NCI-H526 treated with DMSO at 0.1 percent for 48 hours (cell line): Measurements from ENCODE around the gene GNG13.
"Not testable (repeated sequence)": the region's sequence is repeated elsewhere in the genome, so short reads cannot be mapped to it uniquely, and the experiment has no call there.

Source experiments
- DNase-seq: peaks from one replicate; lab custom pipeline; 2025; lab: John Stamatoyannopoulos, UW

The GNG13 gene

DNA sequence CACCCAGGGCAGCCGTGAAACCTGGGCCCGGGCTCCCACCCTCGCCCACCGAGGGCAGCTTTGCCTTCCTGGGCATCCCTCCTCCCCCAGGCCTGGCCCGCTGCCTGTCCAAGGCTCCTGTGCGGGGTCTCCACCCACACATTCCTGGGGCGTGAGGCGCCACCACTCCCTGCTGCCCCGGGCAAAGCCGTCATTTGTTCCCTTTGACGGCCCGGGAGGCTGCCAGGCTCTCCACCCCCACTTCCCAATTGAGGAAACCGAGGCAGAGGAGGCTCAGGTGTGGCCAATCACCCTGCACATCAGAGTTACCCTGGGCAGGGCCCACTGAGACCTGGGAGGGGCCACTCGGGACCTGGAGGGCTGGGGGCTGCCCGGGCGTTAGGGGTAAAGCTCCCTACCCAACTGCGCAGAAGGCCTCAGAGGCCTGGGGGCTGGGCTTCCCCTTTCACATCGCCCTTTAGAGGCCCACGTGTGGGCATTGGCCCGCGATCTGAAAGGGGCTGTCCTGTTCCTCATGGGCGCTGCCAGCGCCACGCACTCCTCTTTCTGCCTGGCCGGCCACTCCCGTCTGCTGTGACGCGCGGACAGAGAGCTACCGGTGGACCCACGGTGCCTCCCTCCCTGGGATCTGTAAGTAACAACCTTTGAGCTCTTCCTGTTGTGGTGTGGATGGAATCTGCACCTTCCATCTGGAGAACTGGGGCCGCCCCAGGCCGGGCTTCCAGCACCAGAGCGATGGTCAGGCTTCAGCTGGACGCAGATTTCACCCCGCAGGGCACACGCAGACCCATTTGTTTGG, 39.8 kb downstream of the GNG13 start, which contains the start of gene MSLN:
Gene MSLN (plus strand): TSS at position 190 of the 799 bp plus-strand sequence. CDS start 1,947 bp downstream, outside the sequence.
- DNase-seq: no peak

DNA sequence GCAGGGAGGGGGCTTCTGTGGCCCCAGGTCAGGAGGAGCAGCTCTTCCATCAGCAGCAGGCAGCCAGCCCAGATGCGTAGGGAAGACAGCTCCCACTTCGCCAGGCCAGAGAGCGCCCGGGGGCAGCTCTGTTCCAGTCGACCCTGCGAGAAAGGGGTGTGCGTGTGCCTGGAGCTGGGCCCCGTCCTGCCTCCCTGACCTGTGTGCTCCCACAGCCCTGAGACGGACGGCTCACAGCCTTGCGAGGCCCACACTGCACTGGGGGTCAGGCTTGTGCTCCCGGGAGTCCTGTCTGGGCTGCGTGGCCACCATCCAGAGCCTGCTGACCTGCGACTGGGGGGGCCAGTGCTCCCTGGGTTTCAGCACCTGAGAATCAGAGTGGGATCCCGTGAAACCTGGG, 40.5 kb downstream of the GNG13 start:
- no peak for DNase-seq

DNA sequence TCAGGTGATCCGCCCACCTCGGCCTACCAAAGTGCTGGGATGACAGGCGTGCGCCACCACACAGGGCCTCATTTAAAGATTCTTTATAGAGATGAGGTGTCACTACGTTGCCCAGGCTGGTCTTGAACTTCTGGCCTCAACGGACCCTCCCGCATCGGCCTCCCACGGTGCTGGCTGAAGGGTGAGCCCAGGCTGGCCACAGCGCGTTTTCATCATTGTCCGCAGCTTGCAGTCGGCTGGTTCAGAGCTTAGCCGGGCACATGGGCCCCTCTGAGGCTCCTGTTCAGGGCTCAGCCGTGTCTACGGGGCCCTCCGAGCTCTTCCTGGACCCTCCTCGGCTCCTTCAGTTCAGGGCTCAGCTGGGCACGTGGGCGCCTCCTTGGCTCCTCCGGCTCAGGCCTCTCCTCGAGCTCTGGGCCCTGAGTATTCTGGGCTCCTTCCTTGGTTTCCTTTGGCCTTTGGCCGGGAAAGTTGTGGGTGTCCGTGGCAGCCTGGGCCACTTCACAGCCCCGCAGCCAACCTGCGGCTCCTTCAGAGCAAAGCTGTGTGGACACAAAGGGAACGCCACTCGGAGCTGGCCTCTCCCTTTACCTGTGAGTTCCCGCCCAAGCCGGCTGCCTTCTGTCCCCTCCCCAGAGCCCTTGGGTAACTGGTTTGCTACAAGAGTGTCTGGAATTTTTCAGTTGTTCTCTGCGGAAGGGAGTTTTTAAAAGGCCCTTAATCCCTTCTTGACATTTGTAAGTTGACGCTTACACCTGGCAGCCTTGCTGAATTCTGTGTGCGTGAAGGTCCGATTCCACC, 41.2 kb downstream of the GNG13 start:
- DNase-seq: no peak

DNA sequence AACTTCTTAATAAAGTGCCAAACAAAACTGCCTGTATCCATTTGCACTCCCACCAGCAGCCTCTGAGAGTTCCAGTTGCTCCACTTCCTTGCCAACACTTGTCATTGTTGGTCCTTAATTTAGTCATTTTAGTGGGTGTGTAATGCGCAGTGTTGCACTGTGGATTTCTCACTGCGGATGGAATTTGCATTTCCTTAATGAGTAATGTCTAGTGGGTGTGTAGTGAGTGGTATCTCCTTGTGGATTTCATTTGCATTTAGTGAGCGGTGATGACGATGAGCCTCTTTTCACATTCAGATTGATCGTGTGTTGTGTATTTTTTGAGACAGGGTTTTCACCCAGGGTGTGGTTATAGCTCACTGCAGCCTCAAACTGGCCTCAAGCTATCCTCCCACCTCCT, 44.1 kb downstream of the GNG13 start:
- no peak for DNase-seq

DNA sequence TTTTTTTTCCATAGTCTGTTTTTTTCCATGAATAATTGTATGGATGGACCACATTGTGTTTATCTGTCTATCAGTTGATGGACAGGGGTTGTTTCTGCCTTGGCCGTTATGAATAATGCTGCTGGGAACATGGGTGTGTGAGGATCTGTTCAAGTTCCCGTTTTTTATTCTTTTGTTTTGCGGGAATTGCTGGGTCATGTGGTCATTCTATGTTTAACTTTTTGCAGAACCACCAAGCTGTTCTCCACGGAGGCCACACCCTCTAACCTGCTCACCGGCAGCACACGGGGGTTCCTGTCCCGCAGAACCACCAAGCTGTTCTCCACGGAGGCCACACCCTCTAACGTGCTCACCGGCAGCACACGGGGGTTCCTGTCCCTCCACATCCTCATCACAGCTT, 45.9 kb downstream of the GNG13 start:
- no peak for DNase-seq

DNA sequence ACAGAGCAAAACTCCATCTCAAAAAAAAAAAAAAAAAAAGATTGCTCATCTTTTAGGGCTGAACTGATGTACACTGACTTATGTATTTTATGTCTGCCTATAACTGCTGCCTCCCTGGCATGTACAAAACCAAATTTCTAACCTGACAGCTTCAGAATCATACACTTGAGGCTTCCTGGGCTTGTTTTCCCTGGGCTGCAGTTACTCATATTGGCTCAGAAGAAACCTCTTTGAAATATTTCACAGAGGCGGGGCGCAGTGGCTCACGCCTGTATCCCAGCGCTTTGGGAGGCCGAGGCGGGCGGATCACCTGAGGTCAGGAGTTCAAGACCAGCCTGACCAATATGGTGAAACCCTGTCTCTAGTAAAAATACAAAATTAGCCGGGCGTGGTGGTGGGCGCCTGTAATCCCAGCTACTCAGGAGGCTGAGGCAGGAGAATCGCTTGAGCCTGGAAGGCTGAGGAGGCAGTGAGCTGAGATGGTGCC, 46.4 kb downstream of the GNG13 start:
- DNase-seq: not testable (repeated sequence)

DNA sequence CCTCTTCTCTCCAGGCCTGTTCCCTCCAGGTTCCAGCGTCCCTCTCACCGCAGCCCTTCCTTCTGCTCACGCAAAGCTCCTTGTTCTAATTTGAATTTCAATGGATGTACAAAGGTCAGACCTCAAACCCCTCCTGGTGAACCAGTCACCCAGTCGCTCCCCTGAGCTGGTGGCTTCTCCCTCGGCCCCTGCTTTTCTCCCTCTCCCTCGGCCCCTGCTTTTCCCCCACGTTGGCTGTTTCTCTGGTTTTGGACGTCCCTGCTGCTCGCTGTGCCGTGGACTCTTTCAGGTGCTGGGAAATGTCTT, 48.6 kb downstream of the GNG13 start:
- no peak for DNase-seq

DNA sequence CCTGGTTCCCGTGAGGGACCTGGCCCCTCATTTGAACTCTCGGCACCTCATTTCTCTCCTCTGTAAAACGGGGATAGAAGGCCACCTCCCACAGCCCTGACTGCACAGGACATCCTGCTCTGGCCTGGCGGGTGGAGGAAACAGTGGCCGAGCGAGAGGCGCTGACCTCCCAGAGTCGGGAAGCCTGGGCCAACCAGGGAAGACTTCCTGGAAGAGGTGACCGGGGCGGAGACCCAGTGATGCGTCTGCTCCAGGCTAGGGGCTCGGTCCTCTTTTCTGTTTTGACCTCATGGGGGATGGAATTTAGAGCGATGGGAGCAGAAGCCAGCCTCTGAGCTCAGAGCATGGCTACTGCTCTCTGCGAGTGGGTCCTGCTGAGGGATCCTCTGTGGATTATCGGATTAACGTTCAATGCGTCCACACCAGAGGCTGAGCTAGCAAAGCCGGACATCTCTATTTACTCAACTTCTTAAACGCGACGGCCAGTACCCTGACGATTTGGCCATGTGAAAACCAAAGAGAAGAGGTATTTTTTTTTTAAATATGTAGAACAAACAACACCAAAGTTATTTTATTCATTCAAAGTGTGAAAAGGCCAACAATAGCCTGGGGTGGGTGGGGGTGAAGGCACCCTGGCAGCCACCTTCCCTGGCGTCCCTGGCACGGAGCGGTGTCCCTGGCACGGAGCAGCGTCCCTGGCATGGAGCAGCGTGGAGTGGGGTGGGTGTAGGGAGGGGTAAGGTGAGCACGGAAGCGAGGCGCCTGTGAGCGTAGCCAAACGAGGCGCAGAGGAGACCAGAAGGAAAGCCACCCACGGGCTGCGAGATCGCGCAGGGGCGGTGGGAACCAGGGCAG, 49.2 kb downstream of the GNG13 start:
- DNase-seq: no peak

DNA sequence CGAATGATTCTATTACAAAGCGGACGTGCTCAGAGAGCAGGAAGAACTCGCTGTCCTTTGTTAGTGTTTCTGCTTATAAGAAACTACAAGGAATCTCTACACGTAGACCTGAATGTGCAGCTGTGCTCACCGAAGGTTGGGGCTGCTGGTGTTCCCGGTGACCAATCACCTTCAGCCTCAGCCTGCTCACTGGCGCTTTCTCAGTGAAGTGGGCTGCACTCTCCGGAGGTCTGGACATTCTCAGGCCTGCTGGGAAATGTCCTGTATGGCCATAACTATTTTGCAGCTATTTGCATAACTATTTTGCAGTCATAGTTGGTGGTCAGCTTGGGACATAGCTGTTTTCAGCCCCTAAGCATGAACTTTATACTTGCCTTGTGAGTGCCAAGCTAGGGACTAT, 50.0 kb downstream of the GNG13 start:
- DNase-seq: no peak

DNA sequence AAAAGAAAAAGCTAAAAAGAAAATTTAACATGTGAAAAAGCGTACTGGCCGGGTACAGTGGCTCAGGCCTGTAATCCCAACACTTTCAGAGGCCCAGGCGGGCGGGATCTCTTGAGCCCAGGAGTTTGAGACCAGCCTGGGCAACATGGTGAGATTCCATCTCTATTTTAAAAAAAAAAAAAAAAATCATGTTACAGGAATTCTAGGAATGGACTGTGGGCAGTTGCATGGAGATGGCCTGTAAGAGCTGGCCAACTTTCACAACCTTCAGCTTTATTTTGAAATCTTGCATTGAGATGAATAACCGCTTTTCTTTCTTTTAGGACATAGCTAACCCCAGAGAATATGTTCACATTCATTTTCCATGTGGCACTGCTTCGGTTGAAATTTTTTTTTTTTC, 51.5 kb downstream of the GNG13 start:
- no peak for DNase-seq
